NCI-H460 (cell line): Measurements from ENCODE around the gene PGLYRP4. TPM values are rescaled to one million over a fixed set of nuclear protein-coding genes. Genes with fewer than 3 reads are reported as not detected.
"Not testable (repeated sequence)": the region's sequence is repeated elsewhere in the genome, so short reads cannot be mapped to it uniquely, and the experiment has no call there.

Experiments
- DNase-seq: peaks from one replicate; pipeline ENCODE4 v3.0.0-alpha.2; 2016; ENCODE audit warnings: low read depth; ENCODE audit errors: extremely low read depth
- total RNA-seq: library from RNA; depleted of rRNA; stranded (reverse); fragments of >200 nt; shearing (Covaris generic); gene quantifications from 2 replicates; pipeline ENCODE4 v1.2.3, GENCODE V29; 2014

Gene PGLYRP4
- total RNA-seq, 1 experiment from 2014 or later, result not detected

DNA sequence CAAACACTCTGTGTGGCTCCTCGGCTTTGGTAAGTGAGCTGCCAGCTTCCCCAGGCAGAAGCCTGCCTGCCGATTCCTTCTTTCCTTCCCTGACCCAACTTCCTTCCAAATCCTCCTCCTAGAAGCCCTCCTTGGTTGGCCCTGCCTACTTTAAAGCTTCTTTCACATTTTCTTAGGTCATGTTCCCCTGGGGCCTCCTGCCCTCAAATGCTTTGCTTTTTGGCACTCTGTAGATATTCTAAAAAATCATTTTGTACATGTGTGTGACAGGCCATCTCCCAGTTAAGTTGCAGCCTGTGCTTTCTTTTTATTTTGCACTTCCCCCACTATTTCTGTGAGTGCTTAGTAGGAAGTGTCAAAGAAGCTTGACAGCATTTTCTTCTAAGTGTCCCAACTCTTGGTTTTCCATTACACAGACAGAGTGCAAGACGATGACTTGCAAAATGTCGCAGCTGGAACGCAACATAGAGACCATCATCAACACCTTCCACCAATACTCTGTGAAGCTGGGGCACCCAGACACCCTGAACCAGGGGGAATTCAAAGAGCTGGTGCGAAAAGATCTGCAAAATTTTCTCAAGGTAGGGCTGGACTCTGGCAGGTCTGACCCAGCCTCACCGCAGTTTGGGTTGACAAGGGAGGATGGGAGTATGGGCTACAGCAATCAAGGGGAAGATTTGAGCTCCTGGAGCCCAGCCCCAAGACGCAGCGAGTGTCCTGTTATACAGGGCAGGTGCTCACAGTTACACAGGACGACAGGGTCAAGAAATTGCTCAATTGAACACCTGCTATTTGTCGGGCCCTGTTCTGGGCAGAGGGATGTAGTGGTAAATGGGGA lies 9.4 kb upstream of the PGLYRP4 start, which contains the start of gene S100A9:
TSS of gene S100A9 (plus strand) at position 2 of the 838 bp plus-strand sequence. CDS start at position 432, 430 bp downstream.
- no peak for DNase-seq

DNA sequence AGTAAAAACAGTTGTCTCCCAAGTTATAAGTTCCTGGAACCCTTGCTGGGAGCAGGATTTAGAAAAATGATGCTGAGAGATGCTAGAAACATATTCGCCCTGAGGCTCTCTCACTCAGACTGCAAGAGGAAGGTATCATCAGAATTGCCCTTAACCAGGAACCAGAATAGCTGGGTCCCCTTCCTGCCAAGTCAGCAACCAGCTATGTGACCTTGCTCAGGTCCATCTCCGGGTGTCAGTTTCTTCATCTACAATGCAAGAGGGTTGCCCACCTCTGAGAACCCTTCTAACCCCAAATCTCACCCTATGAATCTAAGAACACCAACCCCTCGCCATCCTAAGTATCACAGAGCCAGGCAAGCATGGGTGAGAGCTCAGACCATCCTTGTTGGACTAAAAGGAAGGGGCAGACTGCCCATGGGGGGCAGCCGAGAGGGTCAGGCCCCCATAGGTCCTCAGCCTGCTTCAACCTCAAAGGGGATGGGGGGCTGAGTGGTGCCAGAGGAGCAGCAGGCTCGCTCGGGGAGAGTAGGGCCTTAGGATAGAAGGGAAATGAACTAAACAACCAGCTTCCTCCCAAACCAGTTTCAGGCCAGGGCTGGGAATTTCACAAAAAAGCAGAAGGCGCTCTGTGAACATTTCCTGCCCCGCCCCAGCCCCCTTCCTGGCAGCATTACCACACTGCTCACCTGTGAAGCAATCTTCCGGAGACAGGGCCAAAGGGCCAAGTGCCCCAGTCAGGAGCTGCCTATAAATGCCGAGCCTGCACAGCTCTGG lies 8.6 kb upstream of the PGLYRP4 start:
- no peak for DNase-seq

DNA sequence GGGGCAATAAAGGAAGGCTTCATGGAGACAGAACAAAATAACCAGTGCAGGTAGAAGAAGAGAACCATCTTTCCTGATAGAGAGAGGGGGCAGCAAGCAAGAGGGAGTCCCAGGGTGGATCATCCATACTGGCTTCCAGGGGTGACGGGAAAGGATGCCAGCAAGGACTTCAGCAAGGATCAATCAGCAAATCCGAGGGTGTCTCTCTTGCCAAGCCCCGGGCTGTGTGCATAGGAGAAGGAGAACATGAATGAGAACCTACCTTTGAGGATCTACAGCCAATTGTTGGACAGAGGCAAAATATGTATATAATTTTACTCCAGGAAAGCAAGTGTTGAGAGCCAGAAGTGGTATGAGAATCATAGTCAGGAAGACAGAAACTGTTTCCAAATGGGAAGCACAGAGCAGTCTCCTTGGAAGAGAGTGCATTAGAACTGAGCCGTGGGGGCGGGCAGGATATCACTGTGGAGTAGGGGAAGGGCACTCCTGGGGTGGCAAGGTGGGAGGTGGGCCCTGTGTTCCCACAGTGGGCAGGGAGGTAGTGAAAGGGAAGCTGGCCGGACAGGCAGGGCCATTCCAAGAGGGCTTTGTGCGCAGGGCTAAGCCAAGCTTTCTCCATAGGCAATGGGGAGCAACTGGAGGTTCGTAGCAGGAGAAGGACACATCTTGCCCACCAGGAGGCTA lies 7.9 kb upstream of the PGLYRP4 start:
- no peak for DNase-seq

DNA sequence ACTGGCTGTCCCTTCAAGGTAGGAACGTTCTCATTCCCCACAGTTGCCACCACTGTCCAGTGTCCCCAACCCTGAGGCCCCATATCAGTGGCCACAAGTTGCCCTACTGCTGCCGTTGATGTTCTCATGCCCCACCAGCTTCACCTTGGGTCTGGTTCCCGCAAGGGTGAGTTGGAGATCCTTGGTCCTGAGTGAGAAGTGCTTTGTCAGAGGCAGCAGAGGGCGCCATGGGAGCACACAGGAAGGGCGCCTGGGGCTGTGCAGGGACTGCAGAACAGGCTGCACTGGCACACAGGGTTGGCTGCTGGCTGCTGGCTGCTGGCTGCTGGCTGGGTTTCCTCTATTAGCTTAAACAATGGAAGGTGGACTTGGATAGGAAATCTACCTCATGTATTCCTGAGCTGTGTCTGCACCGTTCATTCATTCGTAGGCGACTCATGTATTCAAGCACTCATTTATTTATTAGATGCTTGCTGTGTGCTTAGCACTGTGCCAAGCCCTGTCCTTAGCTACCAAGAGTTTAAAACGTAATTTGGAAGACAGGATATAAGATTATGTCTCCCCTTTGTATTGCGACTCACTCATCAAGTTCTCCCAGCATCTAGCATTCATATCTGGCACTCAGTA lies 6.9 kb upstream of the PGLYRP4 start:
- peak; percentile 47 for DNase-seq

DNA sequence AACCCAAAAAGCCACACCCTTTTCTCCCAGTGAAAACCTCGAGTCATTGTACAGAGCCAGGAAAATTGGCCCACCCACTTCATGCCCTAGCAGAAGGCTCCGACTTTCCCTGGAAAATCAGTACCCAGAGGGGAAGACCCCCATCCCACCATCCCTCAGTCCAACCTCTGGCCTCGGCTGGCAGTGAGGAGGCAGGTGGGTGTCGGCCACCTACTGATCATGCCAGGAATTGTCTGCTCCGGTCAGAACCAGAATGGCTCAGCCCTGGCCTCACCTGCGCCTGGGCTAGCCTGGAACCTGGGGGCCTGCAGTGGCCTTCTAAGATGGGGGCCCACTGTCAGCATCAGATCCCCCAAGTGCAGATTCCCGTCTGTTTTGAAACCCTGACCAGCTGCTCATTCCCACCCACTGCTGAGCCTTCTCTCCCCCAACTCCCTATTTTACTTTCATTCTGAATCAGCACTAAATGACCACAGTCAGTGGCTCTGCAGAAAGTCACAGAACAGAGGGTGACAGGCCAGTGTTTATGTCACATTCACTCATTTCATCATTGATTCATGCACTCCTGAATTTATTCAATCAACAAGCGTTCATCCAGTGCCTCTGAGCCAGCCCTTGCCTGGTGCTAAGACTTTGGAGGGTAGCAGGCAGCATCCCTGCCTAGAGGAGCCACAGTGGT lies 6.0 kb upstream of the PGLYRP4 start:
- DNase-seq, result no peak

DNA sequence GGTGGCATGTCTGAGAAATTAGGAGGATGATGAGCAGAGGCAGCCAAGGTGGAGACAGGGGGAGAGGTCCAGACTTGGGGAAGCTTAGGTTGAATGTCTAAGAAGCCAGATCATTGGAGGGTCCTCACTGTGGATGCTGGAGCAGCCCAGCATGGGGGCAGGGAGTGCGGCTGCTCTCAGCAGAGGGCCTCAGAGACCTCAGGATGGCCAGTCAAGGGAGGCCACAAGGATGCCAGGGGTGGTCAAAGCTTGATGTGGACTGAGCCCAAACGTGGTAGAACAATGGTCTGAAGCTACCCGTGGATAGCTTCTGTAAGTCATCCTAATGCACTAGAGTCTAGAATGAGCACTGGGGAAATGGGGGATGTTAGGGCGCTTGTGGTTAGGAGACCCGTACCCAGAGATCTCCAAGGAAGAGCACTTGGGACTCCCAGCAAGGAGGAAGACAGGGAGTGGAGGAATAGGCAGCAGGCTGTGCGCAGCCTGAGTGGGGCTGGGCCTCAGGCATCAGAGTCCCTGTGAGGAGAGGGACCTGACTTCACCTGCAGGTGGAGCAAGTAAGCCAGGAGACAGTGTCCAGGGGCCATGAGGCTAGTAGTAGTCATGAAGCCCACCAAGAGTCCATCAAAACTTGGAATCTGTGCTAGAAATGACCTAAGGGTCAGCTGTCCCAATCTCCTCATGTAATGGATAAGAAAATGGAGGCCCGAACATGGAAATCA lies 4.7 kb upstream of the PGLYRP4 start:
- no peak for DNase-seq

DNA sequence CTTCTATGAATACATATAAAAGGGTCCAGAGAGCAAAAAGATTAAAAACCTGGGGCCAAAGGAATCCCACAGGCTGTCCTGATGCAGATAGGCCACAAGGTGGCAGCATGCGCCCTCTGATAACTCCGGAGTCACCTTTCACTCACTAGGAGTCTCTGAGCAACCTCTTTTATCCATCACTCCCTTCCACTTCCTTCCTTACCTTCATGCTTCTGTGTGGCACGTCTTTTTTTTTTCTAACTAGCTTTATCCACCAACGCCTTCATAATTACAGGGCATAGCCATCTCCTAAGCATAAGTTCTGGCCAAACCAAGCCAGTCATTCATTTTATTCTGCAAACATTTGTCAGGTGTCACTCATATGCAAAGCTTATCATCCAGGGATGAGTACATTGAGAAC lies 3.9 kb upstream of the PGLYRP4 start:
- peak; percentile 74 for DNase-seq

DNA sequence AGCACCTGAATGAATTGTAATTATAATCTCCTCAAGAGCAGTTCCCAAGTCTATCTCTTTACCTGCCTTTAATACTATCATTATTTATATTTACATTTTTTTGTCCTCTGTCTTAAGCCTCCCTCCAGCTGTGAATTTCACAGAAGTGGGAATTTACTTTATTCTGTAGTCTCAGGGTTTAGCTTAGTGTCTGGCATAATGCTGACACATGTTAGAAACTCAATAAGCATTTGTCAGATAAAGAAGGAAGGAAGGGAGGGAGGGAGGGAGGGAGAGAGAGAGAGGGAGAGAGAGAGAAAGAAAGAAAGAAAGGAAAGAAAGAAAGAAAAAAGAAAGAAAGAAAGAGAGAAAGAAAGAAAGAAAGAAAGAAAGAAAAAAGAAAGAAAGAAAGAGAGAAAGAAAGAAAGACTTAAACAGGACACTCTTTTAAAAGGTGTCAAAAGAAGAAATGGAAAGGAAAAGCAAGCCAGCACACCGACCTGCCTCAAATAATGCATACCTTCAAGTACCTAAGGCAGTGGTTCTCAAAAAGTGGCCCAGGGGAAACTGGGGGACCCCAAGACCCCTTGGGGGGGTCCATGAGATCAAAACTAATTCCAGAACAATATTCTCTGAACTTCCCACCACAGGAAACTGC lies 1.8 kb upstream of the PGLYRP4 start:
- no peak for DNase-seq

DNA sequence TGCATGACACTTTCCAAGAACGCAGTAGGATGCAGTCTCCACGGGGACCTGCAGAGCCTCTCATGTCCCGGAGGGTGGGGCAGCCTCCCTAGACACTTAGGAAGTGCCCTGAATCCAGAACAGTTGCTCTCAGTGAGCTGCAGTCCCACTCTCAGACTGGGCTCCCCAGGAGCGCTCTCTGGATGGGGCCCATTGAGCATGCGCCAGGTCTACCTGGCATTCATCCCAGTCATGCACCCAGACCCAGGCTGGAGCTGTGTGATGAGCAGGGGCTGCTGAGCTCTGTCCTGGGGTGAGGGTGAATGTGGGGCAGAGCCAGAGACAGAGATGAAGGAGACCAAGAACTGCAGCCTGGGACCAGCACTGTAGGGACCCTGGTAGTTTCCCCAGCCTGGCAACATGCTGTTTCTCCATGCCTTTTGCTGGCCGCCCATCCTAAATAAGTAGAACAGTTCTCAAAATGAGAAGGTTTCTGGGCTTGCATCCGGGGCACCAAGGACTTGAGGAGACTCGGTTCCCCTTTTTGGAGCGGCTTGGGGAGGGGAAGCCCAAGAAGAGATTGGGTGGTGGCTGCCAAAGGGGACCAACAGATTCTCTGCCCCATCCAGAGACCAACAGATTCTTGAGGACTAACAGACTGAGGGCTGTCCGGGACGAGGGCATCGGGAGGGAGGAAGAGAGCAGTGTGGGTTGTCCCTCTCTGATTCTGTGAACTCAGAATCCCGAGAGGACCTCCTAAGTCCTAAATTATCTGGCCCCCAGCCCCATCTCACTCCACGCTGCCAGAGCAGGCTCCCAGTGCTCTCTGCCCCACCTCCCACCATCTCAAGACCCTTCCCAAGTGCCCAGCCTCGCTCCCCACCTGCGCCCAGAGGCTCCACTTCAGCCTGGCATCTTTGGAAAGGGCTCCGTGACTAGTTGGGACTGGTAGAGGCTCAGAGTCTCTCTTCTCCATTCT lies 1.0 kb upstream of the PGLYRP4 start:
- no peak for DNase-seq

DNA sequence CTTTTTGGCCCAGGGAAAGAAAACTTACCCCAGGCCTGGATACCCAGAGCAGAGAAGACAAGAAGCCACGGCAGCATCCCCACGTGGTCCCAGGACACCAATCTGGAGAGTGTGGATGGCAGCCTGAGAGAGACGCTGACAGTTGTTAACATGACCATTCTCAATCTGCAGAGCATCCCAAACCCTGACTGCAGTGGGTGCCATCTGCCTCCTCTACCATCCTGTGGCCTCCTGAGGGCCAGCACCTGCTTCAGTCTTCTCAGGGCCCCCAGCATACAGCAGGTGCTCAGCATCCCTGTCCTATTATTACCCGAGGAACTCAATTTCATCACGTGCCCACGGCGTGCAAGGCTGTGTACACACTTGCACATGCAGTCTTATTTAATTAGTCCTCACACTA lies 785 bp downstream of the PGLYRP4 start:
- DNase-seq, result no peak

DNA sequence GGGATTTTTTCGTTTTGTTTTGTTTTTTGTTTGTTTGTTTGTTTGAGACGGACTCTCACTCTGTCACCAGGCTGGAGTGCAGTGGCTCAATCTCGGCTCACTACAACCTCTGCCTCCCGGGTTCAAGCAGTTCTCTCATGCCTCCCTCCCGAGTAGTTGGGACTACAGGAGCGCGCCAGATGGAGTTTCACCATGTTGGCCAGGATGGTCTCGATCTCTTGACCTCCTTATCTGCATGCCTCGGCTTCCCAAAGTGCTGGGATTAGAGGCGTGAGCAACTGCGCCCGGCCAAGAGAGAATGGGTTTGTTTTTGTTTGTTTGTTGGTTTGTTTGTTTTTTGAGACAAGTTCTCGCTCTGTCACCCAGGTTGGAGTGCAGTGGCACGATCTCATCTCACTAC lies 1.6 kb downstream of the PGLYRP4 start:
- DNase-seq, result not testable (repeated sequence)

DNA sequence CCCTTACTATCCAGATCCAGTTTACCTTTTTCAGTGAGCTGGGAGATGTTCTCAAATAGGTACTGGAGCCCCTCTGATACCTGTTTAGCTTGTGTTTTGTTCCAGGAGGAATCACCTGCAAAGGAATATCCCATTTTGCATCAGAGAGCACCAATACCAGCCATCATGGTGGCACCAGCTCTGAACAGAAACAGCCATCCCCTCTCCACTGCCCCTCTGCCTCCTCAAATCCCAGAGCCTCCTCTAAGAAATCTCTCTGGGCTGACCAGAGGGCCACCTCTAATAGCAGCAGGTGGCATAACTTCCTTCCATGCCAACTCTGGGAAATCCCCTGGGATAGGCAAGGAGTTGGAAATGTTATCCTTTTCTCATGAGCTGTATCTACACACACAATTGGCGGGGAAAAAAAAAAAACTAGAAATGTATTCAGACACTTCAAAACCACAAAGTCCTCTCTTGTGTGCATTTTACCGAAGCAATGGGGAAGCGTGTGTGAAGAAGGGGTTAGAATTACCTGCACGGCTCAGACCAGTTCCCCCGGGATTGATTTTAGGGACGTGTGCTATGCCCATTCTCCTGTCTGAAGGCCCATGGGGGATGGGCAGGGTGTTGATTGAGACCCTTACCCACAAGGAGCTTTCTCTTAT lies 2.4 kb downstream of the PGLYRP4 start:
- DNase-seq, result no peak

DNA sequence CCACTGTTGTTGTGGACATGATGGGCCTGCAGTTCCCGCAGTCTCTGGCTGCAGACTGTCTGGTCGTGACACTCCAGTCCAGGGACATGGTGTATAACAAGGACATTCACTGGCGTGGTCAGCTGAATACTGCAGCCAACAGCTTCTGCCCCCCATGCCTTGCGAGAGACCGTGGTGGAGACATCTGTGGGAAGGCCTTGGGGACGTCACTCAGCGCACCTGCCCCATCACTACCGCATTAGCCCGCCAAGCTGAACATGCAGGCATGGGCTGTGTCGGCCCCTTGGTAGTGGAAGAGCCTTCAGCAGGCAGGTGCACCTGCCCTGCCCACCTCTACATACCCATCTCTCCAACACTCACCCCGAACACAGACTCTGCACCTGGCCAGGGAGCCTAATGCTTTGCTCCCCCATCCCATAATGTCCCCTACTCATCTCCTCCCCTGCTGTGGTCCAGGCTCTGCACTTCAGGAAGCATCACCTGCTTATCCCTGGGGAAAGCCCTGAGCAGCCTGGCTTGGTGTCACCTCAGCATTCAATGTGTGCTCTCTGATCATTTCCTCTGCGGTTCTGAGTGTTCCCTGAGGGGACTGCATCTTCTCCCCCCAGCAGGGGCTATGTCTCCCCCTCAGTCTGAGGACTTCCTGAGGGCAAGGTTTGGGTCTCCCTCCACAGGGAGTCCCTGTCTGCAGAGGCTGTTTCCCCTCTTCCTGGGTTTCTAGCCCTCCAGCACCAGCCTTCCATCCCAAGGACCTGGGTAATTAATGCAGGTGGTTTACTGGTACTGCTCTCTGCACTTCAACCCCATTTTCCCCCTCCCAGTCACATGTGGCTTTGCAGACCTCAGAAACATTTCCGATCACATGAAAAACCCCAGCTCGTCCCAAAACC lies 3.2 kb downstream of the PGLYRP4 start:
- DNase-seq, result no peak

DNA sequence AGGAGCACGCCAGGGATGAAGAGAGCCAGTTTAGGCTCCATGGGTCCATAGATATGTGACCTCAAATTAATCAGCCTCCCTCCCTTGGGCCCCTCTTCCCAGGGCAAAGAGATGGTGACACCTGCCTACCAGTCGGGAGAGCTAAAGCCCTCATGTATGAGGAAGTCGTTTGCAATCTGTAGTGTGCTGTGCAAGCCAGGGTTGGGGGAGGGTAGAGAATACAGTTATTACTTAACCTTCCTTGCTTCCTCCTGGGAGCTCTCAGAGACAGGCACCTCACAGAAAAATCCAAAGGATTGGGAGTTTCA lies 4.0 kb downstream of the PGLYRP4 start:
- DNase-seq, result no peak

DNA sequence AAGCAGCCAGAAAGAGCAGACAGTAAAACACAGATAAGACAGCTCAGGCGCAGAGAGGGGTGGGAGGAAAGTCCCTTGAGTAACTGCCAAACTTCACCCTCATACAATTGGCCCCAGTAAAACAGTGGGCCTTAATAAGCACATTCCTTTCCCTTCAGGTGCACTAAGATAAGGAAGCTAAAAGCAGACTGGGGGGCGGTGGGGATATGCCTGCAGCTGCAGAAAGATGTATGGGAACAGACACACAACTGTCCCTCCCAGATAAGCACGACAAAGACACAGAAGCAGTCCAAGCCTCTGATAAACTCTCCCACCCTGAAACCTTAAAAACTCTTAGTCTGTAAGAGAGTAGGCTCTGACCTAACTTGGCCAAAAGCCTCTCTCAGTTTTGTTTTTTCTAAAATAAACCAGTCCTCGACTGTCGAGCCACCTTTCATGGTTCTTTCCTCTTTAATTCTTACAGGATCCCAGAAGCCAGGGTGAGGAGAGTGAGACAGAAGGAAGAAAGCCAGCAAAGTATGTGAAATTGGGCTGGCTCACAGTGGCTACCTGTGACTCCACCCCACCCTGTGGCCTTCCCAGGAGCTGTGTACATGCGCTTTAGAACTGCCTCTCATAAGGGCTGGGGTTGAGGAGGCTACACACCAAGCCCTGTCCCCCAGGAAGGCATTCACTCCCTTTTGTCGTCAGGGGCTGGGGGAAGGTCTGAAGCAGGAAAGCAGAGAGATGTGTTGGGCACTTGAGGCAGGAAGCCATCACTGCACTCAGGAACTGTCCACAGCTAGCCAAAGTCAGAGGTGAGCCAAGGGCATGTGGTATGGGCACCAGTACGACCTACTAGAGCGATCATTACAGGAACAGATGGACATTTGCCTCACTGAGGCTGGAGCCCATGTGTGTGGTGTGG lies 4.6 kb downstream of the PGLYRP4 start:
- DNase-seq, result no peak
